GM23338 (cell line): ENCODE measurements around the gene MINDY4. TPM values are rescaled to one million over a fixed set of nuclear protein-coding genes. Genes with fewer than 3 reads are reported as not detected.

Source experiments
- ATAC-seq: fragments of 200-7000 bp; cut with Tn5 transposase; 3 replicates; pipeline ENCODE4 v1.9.1; 2020
- DNase-seq: peaks from one replicate; pipeline ENCODE4 v3.0.0-alpha.2; 2015; ENCODE audit warnings: low spot score
- H2AFZ ChIP-seq: fragments of 200-600 bp; sonication (generic); 2 replicates; pipeline ENCODE4 v1.8.0; 2016; ENCODE audit warnings: antibody characterized with exemption, mild to moderate bottlenecking, moderate library complexity
- H3F3A ChIP-seq: fragments of 200-600 bp; sonication (generic); replicated peaks from 2 replicates; pipeline ENCODE4 v1.8.0; 2017; ENCODE audit warnings: antibody characterized with exemption, mixed run types, low read depth
- H3K27ac ChIP-seq: fragments of 200-600 bp; sonication (generic); 2 replicates; pipeline ENCODE4 v1.6.1; 2016; ENCODE audit warnings: low read depth
- H3K27me3 ChIP-seq: fragments of 200-600 bp; sonication (generic); 2 replicates; pipeline ENCODE4 v1.8.0; 2016; ENCODE audit warnings: mild to moderate bottlenecking, mixed run types, moderate library complexity; ENCODE audit not compliant: insufficient read depth
- H3K36me3 ChIP-seq: fragments of 200-600 bp; sonication (generic); 2 replicates; pipeline ENCODE4 v1.8.0; 2016; ENCODE audit warnings: mild to moderate bottlenecking; ENCODE audit not compliant: insufficient read depth
- H3K4me1 ChIP-seq: fragments of 200-600 bp; sonication (generic); 2 replicates; pipeline ENCODE4 v1.8.0; 2016; ENCODE audit warnings: mild to moderate bottlenecking, moderate library complexity; ENCODE audit not compliant: insufficient read depth
- H3K4me2 ChIP-seq: fragments of 200-600 bp; sonication (generic); 2 replicates; pipeline ENCODE4 v1.7.1; 2017; ENCODE audit warnings: mixed run types
- H3K4me3 ChIP-seq: fragments of 200-600 bp; sonication (generic); 2 replicates; pipeline ENCODE4 v1.6.1; 2016; ENCODE audit warnings: mixed run types
- H3K79me2 ChIP-seq: fragments of 200-600 bp; sonication (generic); replicated peaks from 2 replicates; pipeline ENCODE4 v1.8.0; 2017; ENCODE audit warnings: mild to moderate bottlenecking; ENCODE audit not compliant: insufficient read depth
- H3K9me2 ChIP-seq: fragments of 200-600 bp; sonication (generic); 2 replicates; pipeline ENCODE4 v1.8.0; 2017; ENCODE audit not compliant: insufficient read depth
- H4K20me1 ChIP-seq: fragments of 200-600 bp; sonication (generic); replicated peaks from 2 replicates; pipeline ENCODE4 v1.8.0; 2017; ENCODE audit warnings: mild to moderate bottlenecking; ENCODE audit not compliant: insufficient read depth
- H3K27ac Mint-ChIP-seq: 2 replicates; pipeline ENCODE4 v1.8.0; 2020; ENCODE audit warnings: inconsistent platforms, mild to moderate bottlenecking, moderate library complexity, mixed read lengths
- H3K27me3 Mint-ChIP-seq: 3 replicates; pipeline ENCODE4 v1.8.0; 2022; ENCODE audit warnings: low read depth, mild to moderate bottlenecking, moderate library complexity, mixed read lengths, inconsistent platforms; ENCODE audit not compliant: insufficient read depth, poor library complexity
- H3K36me3 Mint-ChIP-seq: 3 replicates; pipeline ENCODE4 v1.8.0; 2021; ENCODE audit warnings: low read depth, mild to moderate bottlenecking, inconsistent platforms, moderate library complexity, mixed read lengths
- H3K4me1 Mint-ChIP-seq: 3 replicates; pipeline ENCODE4 v1.8.0; 2020; ENCODE audit warnings: mild to moderate bottlenecking, inconsistent platforms, mixed read lengths
- H3K4me3 Mint-ChIP-seq: 3 replicates; pipeline ENCODE4 v1.8.0; 2021; ENCODE audit warnings: moderate library complexity, mild to moderate bottlenecking, inconsistent platforms, mixed read lengths
- H3K9me3 Mint-ChIP-seq: 3 replicates; pipeline ENCODE4 v1.8.0; 2020; ENCODE audit warnings: moderate library complexity, mild to moderate bottlenecking, inconsistent platforms, mixed read lengths
- CREB1 ChIP-seq: fragments of 250-450 bp; sonication (Bioruptor Pico); IDR thresholded peaks from 2 replicates; pipeline ENCODE4 v1.5.0; 2020; ENCODE audit warnings: low read depth, mild to moderate bottlenecking, moderate library complexity
- CTCF ChIP-seq, 2 experiments: fragments of 200-600 bp in 1 of 2; sonication (generic) in 1 of 2; conservative IDR thresholded peaks; 2 replicates each; pipeline versions ENCODE4 v1.5.1 to v1.6.1; 2016 to 2017; ENCODE audit warnings: antibody characterized with exemption in 2 of 2, low read depth in 2 of 2, mild to moderate bottlenecking in 2 of 2, moderate library complexity in 1 of 2
- ETS1 ChIP-seq: IDR thresholded peaks from 2 replicates; pipeline ENCODE4 v1.6.1; 2016; ENCODE audit warnings: antibody characterized with exemption
- EZH2 ChIP-seq: fragments of 200-600 bp; sonication (generic); IDR thresholded peaks from one replicate; pipeline ENCODE4 v1.8.0; 2017; ENCODE audit warnings: antibody characterized with exemption, mild to moderate bottlenecking, low read depth; ENCODE audit not compliant: unreplicated experiment
- EZH2phosphoT487 ChIP-seq: fragments of 200-600 bp; sonication (generic); IDR thresholded peaks from one replicate; pipeline ENCODE4 v1.8.1; 2018; ENCODE audit warnings: antibody characterized with exemption; ENCODE audit not compliant: unreplicated experiment
- JUNB ChIP-seq: IDR thresholded peaks from one replicate; pipeline ENCODE4 v1.6.1; 2016; ENCODE audit warnings: antibody characterized with exemption; ENCODE audit not compliant: unreplicated experiment
- NANOG ChIP-seq: IDR thresholded peaks from 2 replicates; pipeline ENCODE4 v1.6.1; 2016; ENCODE audit warnings: antibody characterized with exemption, borderline replicate concordance
- POLR2AphosphoS5 ChIP-seq: IDR thresholded peaks from 2 replicates; pipeline ENCODE4 v1.6.1; 2016; ENCODE audit warnings: antibody characterized with exemption, low read depth
- REST ChIP-seq: IDR thresholded peaks from one replicate; pipeline ENCODE4 v1.6.1; 2018; ENCODE audit warnings: antibody characterized with exemption; ENCODE audit not compliant: unreplicated experiment
- ZNF114 ChIP-seq: fragments of 250-450 bp; sonication (Bioruptor Pico); IDR thresholded peaks from 2 replicates; pipeline ENCODE4 v1.5.0; 2020; ENCODE audit warnings: mild to moderate bottlenecking, moderate library complexity
- ZNF331 ChIP-seq: fragments of 250-450 bp; sonication (Bioruptor Pico); IDR thresholded peaks from 2 replicates; pipeline ENCODE4 v1.5.0; 2020; ENCODE audit warnings: low read depth, mild to moderate bottlenecking, moderate library complexity
- polyA plus RNA-seq: library from polyadenylated mRNA; unstranded; fragments of >200 nt; fragmentation: Nextera tagmentation; extraction: Ambion mirVana; gene quantifications from 2 replicates; pipeline ENCODE4 v1.2.1, GENCODE V29; 2016
- total RNA-seq: library from RNA; depleted of rRNA; stranded (reverse); fragments of >200 nt; shearing (Covaris generic); gene quantifications from 2 replicates; pipeline ENCODE4 v1.2.3, GENCODE V29; 2014

Gene MINDY4
- total and polyA plus RNA-seq, 2 experiments from 2014 or later: 1.7 to 4.4 TPM

- TF ChIP-seq CTCF (conservative IDR thresholded peaks at IDR 0.05; ENCODE audit: low read depth in 2 of 2) (no peak), POLR2AphosphoS5 (no peak), CREB1 (no peak), EZH2phosphoT487 (no peak), ZNF114 (CRISPR knock-in tag) (no peak), ETS1 (no peak), EZH2 (no peak), NANOG (no peak), REST (no peak)
Measured at GRCh38 chr7:30881448-30881847, 110.2 kb downstream of the MINDY4 start (continued).

GRCh38 chr7:30884881-30885280 lies 113.7 kb downstream of the MINDY4 start:
- no peak overlapping the region for H3K4me2 ChIP-seq
- no peaks in the 10 kb centered on the region for H3K79me2 ChIP-seq
- H3K27me3 ChIP-seq: no peaks in the 10 kb centered on the region
- no peaks in the 10 kb centered on the region for H4K20me1 ChIP-seq
- H3F3A ChIP-seq: no peaks in the 10 kb centered on the region
- H2AFZ ChIP-seq: no peak overlapping the region
- ATAC-seq: no peak
- H3K4me3 ChIP-seq: no peak overlapping the region
- Mint-ChIP-seq H3K36me3 (no peaks in the 10 kb centered on the region; the same call in 2 of the 3 replicates), H3K9me3 (no peaks in the 10 kb centered on the region), H3K4me3 (no peak overlapping the region), H3K4me1 (peaks cover 36% of the 10 kb centered on the region), H3K27ac (no peak overlapping the region), H3K27me3 (peaks cover 5% of the 10 kb centered on the region)
- TF ChIP-seq REST (no peak), NANOG (no peak), CREB1 (no peak), ZNF331 (no peak), ETS1 (no peak), POLR2AphosphoS5 (no peak), JUNB (no peak)
- no peak for DNase-seq
- H3K36me3 ChIP-seq: no peaks in the 10 kb centered on the region
- no peaks in the 10 kb centered on the region for H3K9me2 ChIP-seq
- H3K4me1 ChIP-seq: peaks cover 15% of the 10 kb centered on the region
- H3K27ac ChIP-seq: no peak overlapping the region
